HepG2 (cell line): ENCODE data around the gene NXT1. TPM values are rescaled to one million over a fixed set of nuclear protein-coding genes. Genes with fewer than 3 reads are reported as not detected.

ENCODE experiments used
- ATAC-seq: fragments of 200-7000 bp; cut with Tn5 transposase; 3 replicates; pipeline ENCODE4 v1.9.1; 2020; ENCODE audit warnings: mild to moderate bottlenecking, moderate library complexity
- BruUV-seq: library from RNA; stranded (reverse); fragments of 400-500 nt; replicated peaks from 2 replicates; lab custom pipeline; 2021; lab: Mats Ljungman, UMichigan
- CTCF ChIA-PET: fragments of 300-600 bp; formaldehyde crosslinking; extraction: SDS; loops from one replicate; lab custom pipeline; 2021; ENCODE audit warnings: low total read pairs, inconsistent platforms, low intra/inter-chr PET ratio; lab: Yijun Ruan, JAX
- POLR2A ChIA-PET: fragments of 350-600 bp; sonication (Branson Sonifier 250); formaldehyde crosslinking; loops from one replicate; lab custom pipeline; 2020; ENCODE audit warnings: antibody characterized with exemption, inconsistent platforms; lab: Yijun Ruan, JAX
- DNase-seq: peaks from one replicate; pipeline ENCODE4 v3.0.0-alpha.2; 2015; ENCODE audit warnings: low spot score
- FAIRE-seq: peaks from 3 replicates; lab custom pipeline; 2011; peaks lifted over from hg19 to GRCh38; lab: Jason Lieb, UNC
- H2AFZ ChIP-seq: one replicate; pipeline ENCODE4 v1.6.1; 2011; ENCODE audit warnings: low read length, inconsistent platforms
- H3K27ac ChIP-seq: fragments of 300-600 bp; 3 replicates; pipeline ENCODE4 v1.8.0; 2011; ENCODE audit warnings: mixed run types, mild to moderate bottlenecking, mixed read lengths, low read length, inconsistent platforms; ENCODE audit not compliant: insufficient read depth; ENCODE audit errors: extremely low read length
- H3K27me3 ChIP-seq, 2 experiments: fragments of 200-600 bp in 1 of 2; 2 replicates in 1 of 2; 3 replicates in 1 of 2; pipeline versions ENCODE4 v1.6.0 to v1.8.0; 2011; ENCODE audit warnings: low read length in 2 of 2, mild to moderate bottlenecking in 2 of 2, moderate library complexity in 2 of 2, inconsistent platforms in 1 of 2; ENCODE audit not compliant: insufficient read depth in 2 of 2, control insufficient read depth in 1 of 2
- H3K36me3 ChIP-seq, 2 experiments: fragments of 200-600 bp in 1 of 2; replicated peaks in 1 of 2; 2 replicates in 1 of 2; 3 replicates in 1 of 2; pipeline versions ENCODE4 v1.5.1 to v1.8.0; 2011; ENCODE audit warnings: low read length in 2 of 2, inconsistent platforms in 1 of 2; ENCODE audit not compliant: insufficient read depth in 2 of 2, control insufficient read depth in 1 of 2
- H3K4me1 ChIP-seq: 2 replicates; pipeline ENCODE4 v1.5.1; 2012; ENCODE audit warnings: low read length, inconsistent platforms; ENCODE audit not compliant: insufficient read depth
- H3K4me2 ChIP-seq: 2 replicates; pipeline ENCODE4 v1.6.0; 2011; ENCODE audit warnings: low read depth, low read length, inconsistent platforms
- H3K4me3 ChIP-seq, 3 experiments: fragments of 200-600 bp in 1 of 3; sonication (generic), shearing (Covaris generic) in 1 of 3; replicated peaks in 1 of 3; 2 replicates each; pipeline ENCODE4 v1.5.1; 2011 to 2016; ENCODE audit warnings: low read length in 3 of 3, inconsistent platforms in 2 of 3, low read depth in 2 of 3, mild to moderate bottlenecking in 2 of 3, control low read depth in 1 of 3, mixed read lengths in 1 of 3; ENCODE audit not compliant: insufficient read depth in 1 of 3
- H3K79me2 ChIP-seq: one replicate; pipeline ENCODE4 v1.6.1; 2011; ENCODE audit warnings: low read length, inconsistent platforms; ENCODE audit not compliant: insufficient read depth
- H3K9ac ChIP-seq: 2 replicates; pipeline ENCODE4 v1.6.0; 2011; ENCODE audit warnings: mild to moderate bottlenecking, low read depth, low read length, inconsistent platforms; ENCODE audit not compliant: insufficient read depth
- H3K9me3 ChIP-seq: 2 replicates; pipeline ENCODE4 v1.5.1; 2012; ENCODE audit warnings: mild to moderate bottlenecking, low read length
- H4K20me1 ChIP-seq: 2 replicates; pipeline ENCODE4 v1.6.0; 2011; ENCODE audit warnings: inconsistent platforms, mild to moderate bottlenecking, low read length, moderate library complexity; ENCODE audit not compliant: insufficient read depth
- EHMT2 ChIP-seq: fragments of 200-600 bp; sonication (generic); IDR thresholded peaks from 2 replicates; pipeline ENCODE4 v1.7.0; 2017; ENCODE audit warnings: antibody characterized with exemption, low read depth, low read length, borderline replicate concordance
- ELF1 ChIP-seq: sonication (generic); formaldehyde crosslinking; IDR thresholded peaks from 2 replicates; pipeline ENCODE4 v1.4.0; 2020; ENCODE audit warnings: missing genetic modification reagents
- HDAC6 ChIP-seq: fragments of 200-600 bp; sonication (generic); IDR thresholded peaks from 2 replicates; pipeline ENCODE4 v1.7.0; 2017; ENCODE audit warnings: mild to moderate bottlenecking, antibody characterized with exemption, low read length, low read depth
- HNF4A ChIP-seq: sonication (generic); formaldehyde crosslinking; IDR thresholded peaks from 2 replicates; pipeline ENCODE4 v1.4.0; 2020; ENCODE audit warnings: missing genetic modification reagents
- HNF4G ChIP-seq, 2 experiments: sonication (generic) in 1 of 2; formaldehyde crosslinking in 1 of 2; IDR thresholded peaks; 2 replicates each; pipeline versions ENCODE4 v1.4.0 to v1.6.1; 2011 to 2020; ENCODE audit warnings: borderline replicate concordance in 2 of 2, low read depth in 2 of 2, mild to moderate bottlenecking in 2 of 2, low read length in 1 of 2, missing genetic modification reagents in 1 of 2, moderate library complexity in 1 of 2
- IRX3 ChIP-seq: sonication (generic); formaldehyde crosslinking; IDR thresholded peaks from 2 replicates; pipeline ENCODE4 v1.8.1; 2023; ENCODE audit warnings: mild to moderate bottlenecking, low read depth, missing genetic modification reagents, borderline replicate concordance
- LCORL ChIP-seq, 2 experiments: fragments of 450-650 bp in 1 of 2; sonication (generic) in 1 of 2; formaldehyde crosslinking in 1 of 2; IDR thresholded peaks; 2 replicates each; pipeline versions ENCODE4 v1.5.0 to v1.6.1; 2017 to 2020; ENCODE audit warnings: antibody characterized with exemption in 1 of 2, missing genetic modification reagents in 1 of 2
- MED8 ChIP-seq: sonication (generic); formaldehyde crosslinking; IDR thresholded peaks from 2 replicates; pipeline ENCODE4 v1.8.1; 2023; ENCODE audit warnings: mild to moderate bottlenecking, missing genetic modification reagents; ENCODE audit not compliant: insufficient replicate concordance
- NCOR1 ChIP-seq: fragments of 200-600 bp; sonication (generic); IDR thresholded peaks from 2 replicates; pipeline ENCODE4 v1.7.0; 2017; ENCODE audit warnings: antibody characterized with exemption, low read length, borderline replicate concordance
- NFATC3 ChIP-seq: sonication (generic); formaldehyde crosslinking; IDR thresholded peaks from 2 replicates; pipeline ENCODE4 v1.5.1; 2020; ENCODE audit warnings: mild to moderate bottlenecking, missing genetic modification reagents
- NFYC ChIP-seq: IDR thresholded peaks from 2 replicates; pipeline ENCODE4 v1.6.1; 2016; ENCODE audit warnings: missing genetic modification reagents, missing compliant biosample characterization
- PRMT3 ChIP-seq: sonication (generic); formaldehyde crosslinking; IDR thresholded peaks from 2 replicates; pipeline ENCODE4 v1.8.1; 2022; ENCODE audit warnings: low read depth, mild to moderate bottlenecking, moderate library complexity, missing genetic modification reagents, borderline replicate concordance
- RELA ChIP-seq: sonication (generic); formaldehyde crosslinking; IDR thresholded peaks from 2 replicates; pipeline ENCODE4 v1.4.0; 2020; ENCODE audit warnings: missing genetic modification reagents
- SOX6 ChIP-seq, 2 experiments: fragments of 450-650 bp in 1 of 2; sonication (generic) in 1 of 2; formaldehyde crosslinking in 1 of 2; IDR thresholded peaks; 2 replicates each; pipeline versions ENCODE4 v1.4.0 to v1.6.1; 2017 to 2020; ENCODE audit warnings: antibody characterized with exemption in 1 of 2, mild to moderate bottlenecking in 1 of 2, missing genetic modification reagents in 1 of 2
- ZBTB39 ChIP-seq: sonication (generic); formaldehyde crosslinking; IDR thresholded peaks from 2 replicates; pipeline ENCODE4 v1.5.0; 2020; ENCODE audit warnings: missing genetic modification reagents
- WGBS: methylation state at CpG from one replicate; pipeline ENCODE4 v1.1.6; 2017; ENCODE audit warnings: low lambda C conversion rate; 5-methylcytosine and 5-hydroxymethylcytosine counted together
- in situ Hi-C: cut with HindIII; loops from 2 replicates; pipeline ENCODE4 v1.10.0; 2017; ENCODE audit warnings: low pct_unique_long_range_greater_than_20kb; ENCODE audit not compliant: extremely low pct_ligation_motif_present
- intact Hi-C: fragments of 100-400 bp; cut with micrococcal nuclease; formaldehyde crosslinking; loops from one replicate; pipeline ENCODE4 v1.10.0; 2022; ENCODE audit not compliant: unreplicated experiment
- polyA plus RNA-seq, 8 experiments: library from polyadenylated mRNA; depleted of rRNA in 3 of 8; stranded (reverse) in 7 of 8; unstranded in 1 of 8; fragments of >200 nt; fragmentation: Illumina TruSeq in 4 of 8; extraction: Trizol in 4 of 8; gene quantifications; 2 replicates each; pipeline versions ENCODE4 v1.2.1 to v1.2.3, GENCODE V29; 2011 to 2016; ENCODE audit warnings: low read depth in 4 of 8, missing spikeins in 1 of 8, mixed read lengths in 1 of 8; ENCODE audit not compliant: insufficient read depth in 1 of 8
- total RNA-seq, 5 experiments: library from RNA; depleted of rRNA; stranded (reverse); fragments of >200 nt; fragmentation: Illumina TruSeq; extraction: Trizol; gene quantifications; 2 replicates each; pipeline ENCODE4 v1.2.3, GENCODE V29; 2016; ENCODE audit warnings: low read depth in 1 of 5
- TF ChIP-seq, protein P1 (sequence below): sonication (generic); formaldehyde crosslinking; IDR thresholded peaks from 2 replicates; pipeline ENCODE4 v1.4.0; 2020; ENCODE audit warnings: missing genetic modification reagents, low read depth, mild to moderate bottlenecking, borderline replicate concordance

NXT1 gene
- total and polyA plus RNA-seq, 2 of the 13 experiments (the other 11 are each of a cell fraction or from before 2014, with no cell fraction given), result 35.6 to 65.9 TPM

GRCh38 chr20:23335521-23335920 lies 15.1 kb upstream of the NXT1 start:
- CTCF ChIA-PET, result no interaction called here

DNA sequence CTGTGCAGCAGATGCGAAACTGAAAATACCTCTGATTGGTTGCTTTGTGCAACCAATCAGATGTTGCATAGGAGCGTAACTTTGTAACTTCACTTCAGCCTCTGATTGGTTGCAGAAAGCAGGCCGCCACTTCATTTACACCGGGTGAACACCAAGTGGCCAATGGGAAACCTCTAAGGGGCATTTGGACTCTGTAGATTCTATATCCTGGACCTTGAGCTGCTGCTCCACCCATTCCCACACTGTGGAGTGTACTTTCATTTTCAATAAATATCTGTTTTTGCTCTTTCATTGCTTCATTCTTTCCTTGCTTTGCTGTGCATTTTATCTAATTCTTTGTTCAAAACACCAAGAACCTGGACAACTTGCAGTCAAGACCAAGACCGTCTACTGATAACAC lies 14.1 kb upstream of the NXT1 start:
- peak; percentile 84 for ATAC-seq
- no peaks in the 10 kb centered on the region for H3K27me3 ChIP-seq
- H3K9me3 ChIP-seq, result no peaks in the 10 kb centered on the region
- intact Hi-C loops, result no loop called here
- H3K4me1 ChIP-seq, result peaks cover 17% of the 10 kb centered on the region
- in situ Hi-C loops, result no loop called here
- H3K27ac ChIP-seq, result no peak overlapping the region
- H3K9ac ChIP-seq, result no peak overlapping the region
- no peaks in the 10 kb centered on the region for H3K36me3 ChIP-seq
- H3K4me3 ChIP-seq, result peak overlapping the region in 2 of 3 experiments; percentile 2 to 19; a peak in 2 of 6 replicates
- H3K4me2 ChIP-seq, result peak overlapping the region; percentile 64
- ChIA-PET POLR2A (interaction anchor here (1.1 to 6.3 kb wide), 4 partner anchors 14 to 645 kb away, joined by 3 to 54 read pairs (median 4); partner anchors contain the start of genes NAPB and NXT1), CTCF (no interaction called here)
- no peaks in the 10 kb centered on the region for H3K79me2 ChIP-seq
- peak; percentile 68 for FAIRE-seq
- 37% methylated on average over 5 of the region's 5 CpGs for WGBS
- peak; percentile 70 for DNase-seq
- H2AFZ ChIP-seq, result no peak overlapping the region
- H4K20me1 ChIP-seq, result no peaks in the 10 kb centered on the region
- no TSS peak for BruUV-seq
- TF ChIP-seq NFYC (CRISPR knock-in tag) (peak; percentile 75), NCOR1 (peak; percentile 55; the same call in 1 of the 2 replicates), HNF4G (IDR thresholded peaks at IDR 0.05; ENCODE audit: borderline replicate concordance, low read depth, low read length) (peak; percentile 50), HNF4G (CRISPR knock-in tag; IDR thresholded peaks at IDR 0.05; ENCODE audit: borderline replicate concordance, low read depth) (no peak), IRX3 (CRISPR knock-in tag) (no peak), HNF4A (peak; percentile 69), HDAC6 (no peak), SOX6 (IDR thresholded peaks at IDR 0.05) (no peak), SOX6 (CRISPR knock-in tag; IDR thresholded peaks at IDR 0.05) (no peak), LCORL (IDR thresholded peaks at IDR 0.05) (no peak), LCORL (CRISPR knock-in tag; IDR thresholded peaks at IDR 0.05) (no peak), NFATC3 (CRISPR knock-in tag) (no peak), RELA (CRISPR knock-in tag) (no peak), PRMT3 (CRISPR knock-in tag) (no peak), ZBTB39 (no peak), ELF1 (no peak)

More at GRCh38 chr20:23335521-23335920, 15.1 kb upstream of the NXT1 start:
- Histone ChIP-seq H3K79me2 (no peaks in the 10 kb centered on the region), H3K4me2 (no peak overlapping the region), H2AFZ (no peak overlapping the region), H3K27ac (no peak overlapping the region), H3K9ac (no peak overlapping the region), H4K20me1 (no peaks in the 10 kb centered on the region), H3K4me3 (no peak overlapping the region), H3K36me3 (no peaks in the 10 kb centered on the region), H3K9me3 (no peaks in the 10 kb centered on the region), H3K27me3 (no peaks in the 10 kb centered on the region), H3K4me1 (peaks cover 17% of the 10 kb centered on the region)
- WGBS, result 64% methylated on average over 5 of the region's 5 CpGs
- no peak for TF ChIP-seq EHMT2
- TF ChIP-seq, protein P1, sequence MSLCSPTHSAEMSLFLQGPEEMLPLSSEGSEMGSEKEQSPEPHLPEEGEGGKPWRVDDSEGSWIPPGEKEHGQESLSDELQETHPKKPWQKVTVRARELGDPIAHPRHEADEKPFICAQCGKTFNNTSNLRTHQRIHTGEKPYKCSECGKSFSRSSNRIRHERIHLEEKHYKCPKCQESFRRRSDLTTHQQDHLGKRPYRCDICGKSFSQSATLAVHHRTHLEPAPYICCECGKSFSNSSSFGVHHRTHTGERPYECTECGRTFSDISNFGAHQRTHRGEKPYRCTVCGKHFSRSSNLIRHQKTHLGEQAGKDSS (CRISPR knock-in tag), result no peak
- TF ChIP-seq MED8, result peak; percentile 10
- ATAC-seq, result no peak
- no TSS peak for BruUV-seq
- FAIRE-seq, result no peak
- intact Hi-C loops (no loop called here), in situ Hi-C loops (no loop called here)
- DNase-seq, result no peak
- POLR2A ChIA-PET, result interaction anchor here (0.9 to 1.5 kb wide), 2 partner anchors 14 to 66 kb away, joined by 3 read pairs; no protein-coding TSS in a partner anchor
